Tibial nerve (tissue), 4 donors: Measurements from ENCODE around the gene ZBTB16. TPM values are rescaled to one million over a fixed set of nuclear protein-coding genes. Genes with fewer than 3 reads are reported as not detected.
A peak's percentile ranks its signal among the peaks of the same experiment; 100 is the strongest.

Source experiments
- DNase-seq, 2 donors: peaks; one replicate each; pipeline ENCODE4 v3.0.0-alpha.2; 2019; ENCODE audit warnings: low spot score in 2 of 2
- H3K27ac ChIP-seq, 4 donors: fragments of 200-600 bp; sonication (generic) in 3 of 4; one replicate each; pipeline ENCODE4 v1.5.1; 2017 to 2019; ENCODE audit warnings: mild to moderate bottlenecking in 1 of 4
- H3K27me3 ChIP-seq, 2 donors: fragments of 200-600 bp; sonication (generic) in 1 of 2; one replicate each; pipeline versions ENCODE4 v1.5.1 to v1.6.0; 2017 to 2019
- H3K36me3 ChIP-seq, 3 donors: fragments of 200-600 bp; sonication (generic); one replicate each; pipeline ENCODE4 v1.5.1; 2018 to 2019
- H3K4me1 ChIP-seq, 4 donors: fragments of 200-600 bp; sonication (generic) in 3 of 4; one replicate each; pipeline ENCODE4 v1.5.1; 2017 to 2019
- H3K4me3 ChIP-seq, 4 donors: fragments of 200-600 bp; sonication (generic) in 3 of 4; one replicate each; pipeline ENCODE4 v1.5.1; 2017 to 2019; ENCODE audit warnings: mild to moderate bottlenecking in 1 of 4, moderate library complexity in 1 of 4
- H3K9me3 ChIP-seq, 4 donors: fragments of 200-600 bp; sonication (generic) in 3 of 4; one replicate each; pipeline ENCODE4 v1.5.1; 2017 to 2019
- CTCF ChIP-seq, 5 experiments: fragments of 200-600 bp in 3 of 5; fragments of 450-650 bp in 2 of 5; sonication (generic) in 3 of 5; IDR thresholded peaks; one replicate each; pipeline ENCODE4 v1.5.1; 2016 to 2019; ENCODE audit warnings: antibody characterized with exemption in 5 of 5, mild to moderate bottlenecking in 3 of 5, moderate library complexity in 2 of 5
- EP300 ChIP-seq, 2 donors: sonication (generic); formaldehyde crosslinking; IDR thresholded peaks; one replicate each; pipeline ENCODE4 v1.6.1; 2017; ENCODE audit warnings: antibody characterized with exemption in 2 of 2, mild to moderate bottlenecking in 1 of 2
- POLR2A ChIP-seq, 2 donors: fragments of 450-650 bp; IDR thresholded peaks; one replicate each; pipeline ENCODE4 v1.6.1; 2017; ENCODE audit warnings: antibody characterized with exemption in 2 of 2, mild to moderate bottlenecking in 2 of 2, moderate library complexity in 2 of 2
- WGBS, 2 donors: methylation state at CpG; one replicate each; pipeline ENCODE4 v1.1.5; 2018; 5-methylcytosine and 5-hydroxymethylcytosine counted together
- total RNA-seq, 4 donors: library from RNA; depleted of rRNA; stranded (reverse); fragments of >200 nt; gene quantifications; one replicate each; pipeline ENCODE4 v1.1.0, GENCODE V29; 2016

The ZBTB16 gene
- total RNA-seq, 4 donors from 2014 or later: 405 to 756 (median 580) TPM

GRCh38 chr11:114116357-114116756 is 56.8 kb downstream of the ZBTB16 start:
- H3K9me3 ChIP-seq: no peaks in the 10 kb centered on the region
- H3K4me3 ChIP-seq: no peak overlapping the region
- DNase-seq: no peak
- no peaks in the 10 kb centered on the region for H3K27me3 ChIP-seq
- no peak overlapping the region for H3K27ac ChIP-seq
- 96 to 97% methylated on average over 5 of the region's 5 CpGs for WGBS, 2 donors
- H3K4me1 ChIP-seq: peaks cover 0 to 90% (median 27%) of the 10 kb centered on the region in 4 donors
- TF ChIP-seq POLR2A (IDR thresholded peaks at IDR 0.05) (no peak), EP300 (IDR thresholded peaks at IDR 0.05) (no peak), CTCF (IDR thresholded peaks at IDR 0.05) (no peak)
- H3K36me3 ChIP-seq: peaks cover 0 to 24% (median 0%) of the 10 kb centered on the region in 3 donors

GRCh38 chr11:114116800-114117199 is 57.3 kb downstream of the ZBTB16 start:
- H3K4me3 ChIP-seq: no peak overlapping the region
- H3K27ac ChIP-seq: no peak overlapping the region
- no peak for DNase-seq
- TF ChIP-seq CTCF (IDR thresholded peaks at IDR 0.05): no peak
- no peak for TF ChIP-seq EP300 (IDR thresholded peaks at IDR 0.05)
- no peak for TF ChIP-seq POLR2A (IDR thresholded peaks at IDR 0.05)
- H3K9me3 ChIP-seq: no peaks in the 10 kb centered on the region
- peaks cover 0 to 24% (median 0%) of the 10 kb centered on the region in 3 donors for H3K36me3 ChIP-seq
- no peaks in the 10 kb centered on the region for H3K27me3 ChIP-seq
- WGBS, 2 donors: 91 to 95% methylated on average over 3 of the region's 3 CpGs
- peaks cover 0 to 90% (median 27%) of the 10 kb centered on the region in 4 donors for H3K4me1 ChIP-seq

DNA sequence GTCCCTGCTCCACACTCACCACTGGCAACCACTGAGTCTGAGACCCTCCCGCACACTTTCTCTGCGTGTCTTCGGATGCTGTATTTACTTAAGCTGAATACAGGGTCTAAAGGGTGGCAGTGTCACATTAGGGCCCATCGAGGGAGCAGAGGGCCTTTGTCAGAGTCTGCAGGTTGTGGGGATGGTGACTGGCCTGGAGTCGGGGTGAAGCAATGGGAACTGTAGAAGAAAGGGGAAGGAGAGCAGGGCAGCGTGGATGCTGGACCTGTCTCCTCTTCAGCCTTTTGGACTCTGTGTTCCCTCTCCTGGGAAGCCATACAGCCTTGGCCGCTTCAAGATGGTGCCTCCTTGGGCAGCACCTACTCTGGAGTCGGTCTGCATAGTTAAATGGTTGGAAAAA is 61.1 kb downstream of the ZBTB16 start:
- Histone ChIP-seq H3K27ac (peak overlapping the region in 1 of 4 donors; percentile 26), H3K4me3 (no peak overlapping the region), H3K4me1 (peaks cover 0 to 83% (median 25%) of the 10 kb centered on the region in 4 donors), H3K9me3 (no peaks in the 10 kb centered on the region), H3K36me3 (peaks cover 0 to 53% (median 0%) of the 10 kb centered on the region in 3 donors), H3K27me3 (no peaks in the 10 kb centered on the region)
- DNase-seq: no peak
- 91 to 97% methylated on average over 8 of the region's 8 CpGs for WGBS, 2 donors
- TF ChIP-seq EP300 (IDR thresholded peaks at IDR 0.05) (no peak), POLR2A (IDR thresholded peaks at IDR 0.05) (no peak), CTCF (IDR thresholded peaks at IDR 0.05) (no peak)

DNA sequence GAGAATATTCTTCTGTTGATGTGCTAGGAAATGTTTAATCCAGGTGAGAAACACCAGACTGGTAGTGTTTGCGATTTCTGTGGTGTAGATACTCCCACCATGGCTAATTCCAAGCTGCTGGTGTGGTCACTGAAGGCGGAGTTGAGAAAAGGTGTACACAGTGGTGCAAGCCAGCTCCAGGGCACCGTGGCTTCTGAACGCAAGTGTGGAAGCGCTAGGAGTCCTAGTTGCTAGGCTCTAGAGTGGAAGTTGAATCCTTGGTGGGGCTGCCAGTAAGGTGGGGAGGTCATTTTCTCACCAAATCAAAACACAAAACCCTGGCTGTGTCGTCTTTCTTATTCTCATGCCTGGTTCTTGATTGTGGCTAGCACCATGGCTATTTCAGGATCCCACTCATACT is 61.6 kb downstream of the ZBTB16 start:
- WGBS, 2 donors: 96 to 97% methylated on average over 6 of the region's 6 CpGs
- Histone ChIP-seq H3K27ac (no peak overlapping the region), H3K36me3 (peaks cover 0 to 56% (median 0%) of the 10 kb centered on the region in 3 donors), H3K27me3 (no peaks in the 10 kb centered on the region), H3K4me1 (peaks cover 0 to 81% (median 25%) of the 10 kb centered on the region in 4 donors), H3K9me3 (no peaks in the 10 kb centered on the region), H3K4me3 (no peak overlapping the region)
- DNase-seq: no peak
- TF ChIP-seq CTCF (IDR thresholded peaks at IDR 0.05): no peak
- no peak for TF ChIP-seq POLR2A (IDR thresholded peaks at IDR 0.05)
- TF ChIP-seq EP300 (IDR thresholded peaks at IDR 0.05): no peak

GRCh38 chr11:114121804-114122504 is 62.4 kb downstream of the ZBTB16 start:
- Histone ChIP-seq H3K4me1 (peaks cover 0 to 81% (median 25%) of the 10 kb centered on the region in 4 donors), H3K27ac (no peak overlapping the region), H3K36me3 (peaks cover 0 to 57% (median 0%) of the 10 kb centered on the region in 3 donors), H3K27me3 (no peaks in the 10 kb centered on the region), H3K4me3 (no peak overlapping the region), H3K9me3 (no peaks in the 10 kb centered on the region)
- DNase-seq: no peak
- WGBS, 2 donors: 77 to 85% methylated on average over 6 of the region's 6 CpGs
- TF ChIP-seq CTCF (IDR thresholded peaks at IDR 0.05) (no peak), EP300 (IDR thresholded peaks at IDR 0.05) (no peak), POLR2A (IDR thresholded peaks at IDR 0.05) (no peak)
